HepG2 (cell line): ENCODE measurements around the gene ITGB1. TPM values are rescaled to one million over a fixed set of nuclear protein-coding genes. Genes with fewer than 3 reads are reported as not detected.

Experiments used
- ATAC-seq: fragments of 200-7000 bp; cut with Tn5 transposase; 3 replicates; pipeline ENCODE4 v1.9.1; 2020; ENCODE audit warnings: mild to moderate bottlenecking, moderate library complexity
- BruUV-seq: library from RNA; stranded (reverse); fragments of 400-500 nt; replicated peaks from 2 replicates; lab custom pipeline; 2021; lab: Mats Ljungman, UMichigan
- CTCF ChIA-PET: fragments of 300-600 bp; formaldehyde crosslinking; extraction: SDS; loops from one replicate; lab custom pipeline; 2021; ENCODE audit warnings: low total read pairs, inconsistent platforms, low intra/inter-chr PET ratio; lab: Yijun Ruan, JAX
- POLR2A ChIA-PET: fragments of 350-600 bp; sonication (Branson Sonifier 250); formaldehyde crosslinking; loops from one replicate; lab custom pipeline; 2020; ENCODE audit warnings: antibody characterized with exemption, inconsistent platforms; lab: Yijun Ruan, JAX
- DNase-seq: peaks from one replicate; pipeline ENCODE4 v3.0.0-alpha.2; 2015; ENCODE audit warnings: low spot score
- FAIRE-seq: peaks from 3 replicates; lab custom pipeline; 2011; peaks lifted over from hg19 to GRCh38; lab: Jason Lieb, UNC
- H2AFZ ChIP-seq: one replicate; pipeline ENCODE4 v1.6.1; 2011; ENCODE audit warnings: low read length, inconsistent platforms
- H3K27ac ChIP-seq: fragments of 300-600 bp; 3 replicates; pipeline ENCODE4 v1.8.0; 2011; ENCODE audit warnings: mixed run types, mild to moderate bottlenecking, mixed read lengths, low read length, inconsistent platforms; ENCODE audit not compliant: insufficient read depth; ENCODE audit errors: extremely low read length
- H3K27me3 ChIP-seq, 2 experiments: fragments of 200-600 bp in 1 of 2; 2 replicates in 1 of 2; 3 replicates in 1 of 2; pipeline versions ENCODE4 v1.6.0 to v1.8.0; 2011; ENCODE audit warnings: low read length in 2 of 2, mild to moderate bottlenecking in 2 of 2, moderate library complexity in 2 of 2, inconsistent platforms in 1 of 2; ENCODE audit not compliant: insufficient read depth in 2 of 2, control insufficient read depth in 1 of 2
- H3K36me3 ChIP-seq, 2 experiments: fragments of 200-600 bp in 1 of 2; replicated peaks in 1 of 2; 2 replicates in 1 of 2; 3 replicates in 1 of 2; pipeline versions ENCODE4 v1.5.1 to v1.8.0; 2011; ENCODE audit warnings: low read length in 2 of 2, inconsistent platforms in 1 of 2; ENCODE audit not compliant: insufficient read depth in 2 of 2, control insufficient read depth in 1 of 2
- H3K4me1 ChIP-seq: 2 replicates; pipeline ENCODE4 v1.5.1; 2012; ENCODE audit warnings: low read length, inconsistent platforms; ENCODE audit not compliant: insufficient read depth
- H3K4me2 ChIP-seq: 2 replicates; pipeline ENCODE4 v1.6.0; 2011; ENCODE audit warnings: low read depth, low read length, inconsistent platforms
- H3K4me3 ChIP-seq, 3 experiments: fragments of 200-600 bp in 1 of 3; sonication (generic), shearing (Covaris generic) in 1 of 3; replicated peaks in 1 of 3; 2 replicates each; pipeline ENCODE4 v1.5.1; 2011 to 2016; ENCODE audit warnings: low read length in 3 of 3, inconsistent platforms in 2 of 3, low read depth in 2 of 3, mild to moderate bottlenecking in 2 of 3, control low read depth in 1 of 3, mixed read lengths in 1 of 3; ENCODE audit not compliant: insufficient read depth in 1 of 3
- H3K79me2 ChIP-seq: one replicate; pipeline ENCODE4 v1.6.1; 2011; ENCODE audit warnings: low read length, inconsistent platforms; ENCODE audit not compliant: insufficient read depth
- H3K9ac ChIP-seq: 2 replicates; pipeline ENCODE4 v1.6.0; 2011; ENCODE audit warnings: mild to moderate bottlenecking, low read depth, low read length, inconsistent platforms; ENCODE audit not compliant: insufficient read depth
- H3K9me3 ChIP-seq: 2 replicates; pipeline ENCODE4 v1.5.1; 2012; ENCODE audit warnings: mild to moderate bottlenecking, low read length
- H4K20me1 ChIP-seq: 2 replicates; pipeline ENCODE4 v1.6.0; 2011; ENCODE audit warnings: inconsistent platforms, mild to moderate bottlenecking, low read length, moderate library complexity; ENCODE audit not compliant: insufficient read depth
- FOXA1 ChIP-seq, 2 experiments: fragments of 450-650 bp in 1 of 2; sonication (generic) in 1 of 2; formaldehyde crosslinking in 1 of 2; IDR thresholded peaks; 2 replicates each; pipeline versions ENCODE4 v1.4.0 to v1.6.1; 2016 to 2020; ENCODE audit warnings: missing genetic modification reagents in 1 of 2
- FOXA3 ChIP-seq: IDR thresholded peaks from 2 replicates; pipeline ENCODE4 v1.6.1; 2016; ENCODE audit warnings: missing genetic modification reagents, missing compliant biosample characterization
- FOXP1 ChIP-seq, 2 experiments: fragments of 450-650 bp in 1 of 2; IDR thresholded peaks; 2 replicates each; pipeline ENCODE4 v1.6.1; 2017 to 2018; ENCODE audit warnings: antibody characterized with exemption in 1 of 2
- ZNF331 ChIP-seq: sonication (generic); formaldehyde crosslinking; IDR thresholded peaks from 2 replicates; pipeline ENCODE4 v1.4.0; 2020; ENCODE audit warnings: missing genetic modification reagents
- ZNF335 ChIP-seq: sonication (generic); formaldehyde crosslinking; IDR thresholded peaks from 2 replicates; pipeline ENCODE4 v1.4.0; 2020; ENCODE audit warnings: missing genetic modification reagents
- ZNF430 ChIP-seq: sonication (generic); formaldehyde crosslinking; IDR thresholded peaks from 2 replicates; pipeline ENCODE4 v1.9.0; 2021; ENCODE audit warnings: mild to moderate bottlenecking, missing genetic modification reagents
- WGBS: methylation state at CpG from one replicate; pipeline ENCODE4 v1.1.6; 2017; ENCODE audit warnings: low lambda C conversion rate; 5-methylcytosine and 5-hydroxymethylcytosine counted together
- in situ Hi-C: cut with HindIII; loops from 2 replicates; pipeline ENCODE4 v1.10.0; 2017; ENCODE audit warnings: low pct_unique_long_range_greater_than_20kb; ENCODE audit not compliant: extremely low pct_ligation_motif_present
- intact Hi-C: fragments of 100-400 bp; cut with micrococcal nuclease; formaldehyde crosslinking; loops from one replicate; pipeline ENCODE4 v1.10.0; 2022; ENCODE audit not compliant: unreplicated experiment
- polyA plus RNA-seq, 8 experiments: library from polyadenylated mRNA; depleted of rRNA in 3 of 8; stranded (reverse) in 7 of 8; unstranded in 1 of 8; fragments of >200 nt; fragmentation: Illumina TruSeq in 4 of 8; extraction: Trizol in 4 of 8; gene quantifications; 2 replicates each; pipeline versions ENCODE4 v1.2.1 to v1.2.3, GENCODE V29; 2011 to 2016; ENCODE audit warnings: low read depth in 4 of 8, missing spikeins in 1 of 8, mixed read lengths in 1 of 8; ENCODE audit not compliant: insufficient read depth in 1 of 8
- total RNA-seq, 5 experiments: library from RNA; depleted of rRNA; stranded (reverse); fragments of >200 nt; fragmentation: Illumina TruSeq; extraction: Trizol; gene quantifications; 2 replicates each; pipeline ENCODE4 v1.2.3, GENCODE V29; 2016; ENCODE audit warnings: low read depth in 1 of 5
- TF ChIP-seq, protein P1 (sequence below): sonication (generic); formaldehyde crosslinking; IDR thresholded peaks from 2 replicates; pipeline ENCODE4 v1.4.0; 2020; ENCODE audit warnings: missing genetic modification reagents
- TF ChIP-seq, protein P2 (sequence below): sonication (generic); formaldehyde crosslinking; IDR thresholded peaks from 2 replicates; pipeline ENCODE4 v1.4.0; 2020; ENCODE audit warnings: missing genetic modification reagents
- TF ChIP-seq, protein P3 (sequence below): sonication (generic); formaldehyde crosslinking; IDR thresholded peaks from 2 replicates; pipeline ENCODE4 v1.8.1; 2023; ENCODE audit warnings: mild to moderate bottlenecking, missing genetic modification reagents
- TF ChIP-seq, protein P4 (sequence below): sonication (generic); formaldehyde crosslinking; IDR thresholded peaks from 2 replicates; pipeline ENCODE4; 2020; ENCODE audit warnings: missing genetic modification reagents, mild to moderate bottlenecking, borderline replicate concordance

Gene ITGB1
- total and polyA plus RNA-seq, 2 of the 13 experiments (the other 11 are each of a cell fraction or from before 2014, with no cell fraction given), result 190 to 204 TPM

DNA sequence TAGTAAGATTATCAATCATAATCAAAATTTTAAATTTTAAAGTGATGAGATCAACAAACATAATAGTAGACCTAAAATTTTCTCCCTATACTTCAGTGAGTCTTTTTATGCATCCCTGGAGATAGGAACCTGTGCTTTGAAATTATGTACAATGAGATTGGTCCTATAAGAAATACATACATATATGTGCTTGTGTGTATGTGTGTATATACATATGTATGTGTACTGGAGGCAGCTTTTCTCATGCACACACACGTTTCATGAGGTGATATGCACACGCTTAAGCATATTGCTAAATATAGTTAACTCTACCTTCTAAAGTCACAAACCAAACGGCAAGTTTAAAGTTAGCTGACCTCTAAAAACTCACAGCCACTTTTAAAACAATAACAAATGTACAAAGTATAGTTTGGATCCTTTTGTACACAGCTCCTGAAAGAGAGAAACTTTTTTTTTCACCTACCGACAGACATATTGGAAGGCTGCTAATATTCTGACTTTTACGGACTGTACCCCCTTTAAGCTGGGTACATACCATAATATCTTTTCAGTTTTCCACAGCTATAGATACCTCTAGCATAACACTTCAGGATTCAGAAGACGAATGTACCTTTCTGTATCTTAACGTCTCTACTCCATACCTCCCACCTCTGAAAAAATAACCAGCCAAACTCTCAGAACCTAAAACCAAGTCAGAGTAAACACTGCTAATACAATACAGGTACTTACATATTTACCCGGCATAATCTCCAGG, 3.3 kb downstream of the ITGB1 start:
- no peak for ATAC-seq
- H3K9ac ChIP-seq, result peak overlapping the region; percentile 99; the same call in 1 of the 2 replicates

More for the DNA sequence above, 3.3 kb downstream of the ITGB1 start:
- CTCF ChIA-PET, result no interaction called here
- TF ChIP-seq, protein P1, sequence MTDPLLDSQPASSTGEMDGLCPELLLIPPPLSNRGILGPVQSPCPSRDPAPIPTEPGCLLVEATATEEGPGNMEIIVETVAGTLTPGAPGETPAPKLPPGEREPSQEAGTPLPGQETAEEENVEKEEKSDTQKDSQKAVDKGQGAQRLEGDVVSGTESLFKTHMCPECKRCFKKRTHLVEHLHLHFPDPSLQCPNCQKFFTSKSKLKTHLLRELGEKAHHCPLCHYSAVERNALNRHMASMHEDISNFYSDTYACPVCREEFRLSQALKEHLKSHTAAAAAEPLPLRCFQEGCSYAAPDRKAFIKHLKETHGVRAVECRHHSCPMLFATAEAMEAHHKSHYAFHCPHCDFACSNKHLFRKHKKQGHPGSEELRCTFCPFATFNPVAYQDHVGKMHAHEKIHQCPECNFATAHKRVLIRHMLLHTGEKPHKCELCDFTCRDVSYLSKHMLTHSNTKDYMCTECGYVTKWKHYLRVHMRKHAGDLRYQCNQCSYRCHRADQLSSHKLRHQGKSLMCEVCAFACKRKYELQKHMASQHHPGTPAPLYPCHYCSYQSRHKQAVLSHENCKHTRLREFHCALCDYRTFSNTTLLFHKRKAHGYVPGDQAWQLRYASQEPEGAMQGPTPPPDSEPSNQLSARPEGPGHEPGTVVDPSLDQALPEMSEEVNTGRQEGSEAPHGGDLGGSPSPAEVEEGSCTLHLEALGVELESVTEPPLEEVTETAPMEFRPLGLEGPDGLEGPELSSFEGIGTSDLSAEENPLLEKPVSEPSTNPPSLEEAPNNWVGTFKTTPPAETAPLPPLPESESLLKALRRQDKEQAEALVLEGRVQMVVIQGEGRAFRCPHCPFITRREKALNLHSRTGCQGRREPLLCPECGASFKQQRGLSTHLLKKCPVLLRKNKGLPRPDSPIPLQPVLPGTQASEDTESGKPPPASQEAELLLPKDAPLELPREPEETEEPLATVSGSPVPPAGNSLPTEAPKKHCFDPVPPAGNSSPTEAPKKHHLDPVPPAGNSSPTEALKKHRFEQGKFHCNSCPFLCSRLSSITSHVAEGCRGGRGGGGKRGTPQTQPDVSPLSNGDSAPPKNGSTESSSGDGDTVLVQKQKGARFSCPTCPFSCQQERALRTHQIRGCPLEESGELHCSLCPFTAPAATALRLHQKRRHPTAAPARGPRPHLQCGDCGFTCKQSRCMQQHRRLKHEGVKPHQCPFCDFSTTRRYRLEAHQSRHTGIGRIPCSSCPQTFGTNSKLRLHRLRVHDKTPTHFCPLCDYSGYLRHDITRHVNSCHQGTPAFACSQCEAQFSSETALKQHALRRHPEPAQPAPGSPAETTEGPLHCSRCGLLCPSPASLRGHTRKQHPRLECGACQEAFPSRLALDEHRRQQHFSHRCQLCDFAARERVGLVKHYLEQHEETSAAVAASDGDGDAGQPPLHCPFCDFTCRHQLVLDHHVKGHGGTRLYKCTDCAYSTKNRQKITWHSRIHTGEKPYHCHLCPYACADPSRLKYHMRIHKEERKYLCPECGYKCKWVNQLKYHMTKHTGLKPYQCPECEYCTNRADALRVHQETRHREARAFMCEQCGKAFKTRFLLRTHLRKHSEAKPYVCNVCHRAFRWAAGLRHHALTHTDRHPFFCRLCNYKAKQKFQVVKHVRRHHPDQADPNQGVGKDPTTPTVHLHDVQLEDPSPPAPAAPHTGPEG (CRISPR knock-in tag), result 0 out of 2 replicates have a peak, but pooled peaks have one; percentile 64
- TF ChIP-seq, protein P2, sequence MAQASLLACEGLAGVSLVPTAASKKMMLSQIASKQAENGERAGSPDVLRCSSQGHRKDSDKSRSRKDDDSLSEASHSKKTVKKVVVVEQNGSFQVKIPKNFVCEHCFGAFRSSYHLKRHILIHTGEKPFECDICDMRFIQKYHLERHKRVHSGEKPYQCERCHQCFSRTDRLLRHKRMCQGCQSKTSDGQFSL (CRISPR knock-in tag), result no peak
- TF ChIP-seq, protein P3, sequence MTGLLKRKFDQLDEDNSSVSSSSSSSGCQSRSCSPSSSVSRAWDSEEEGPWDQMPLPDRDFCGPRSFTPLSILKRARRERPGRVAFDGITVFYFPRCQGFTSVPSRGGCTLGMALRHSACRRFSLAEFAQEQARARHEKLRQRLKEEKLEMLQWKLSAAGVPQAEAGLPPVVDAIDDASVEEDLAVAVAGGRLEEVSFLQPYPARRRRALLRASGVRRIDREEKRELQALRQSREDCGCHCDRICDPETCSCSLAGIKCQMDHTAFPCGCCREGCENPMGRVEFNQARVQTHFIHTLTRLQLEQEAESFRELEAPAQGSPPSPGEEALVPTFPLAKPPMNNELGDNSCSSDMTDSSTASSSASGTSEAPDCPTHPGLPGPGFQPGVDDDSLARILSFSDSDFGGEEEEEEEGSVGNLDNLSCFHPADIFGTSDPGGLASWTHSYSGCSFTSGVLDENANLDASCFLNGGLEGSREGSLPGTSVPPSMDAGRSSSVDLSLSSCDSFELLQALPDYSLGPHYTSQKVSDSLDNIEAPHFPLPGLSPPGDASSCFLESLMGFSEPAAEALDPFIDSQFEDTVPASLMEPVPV, result no peak
- TF ChIP-seq ZNF335 (CRISPR knock-in tag) (no peak), ZNF430 (CRISPR knock-in tag) (no peak), FOXA3 (peak; percentile 37; the same call in 1 of the 2 replicates), FOXA1 (IDR thresholded peaks at IDR 0.05) (no peak), FOXA1 (CRISPR knock-in tag; IDR thresholded peaks at IDR 0.05) (peak; percentile 51; the same call in 1 of the 2 replicates), FOXP1 (IDR thresholded peaks at IDR 0.05) (no peak), FOXP1 (CRISPR knock-in tag; IDR thresholded peaks at IDR 0.05) (peak; percentile 37; the same call in 1 of the 2 replicates), ZNF331 (CRISPR knock-in tag) (0 out of 2 replicates have a peak, but pooled peaks have one; percentile 21)
- TF ChIP-seq, protein P4, sequence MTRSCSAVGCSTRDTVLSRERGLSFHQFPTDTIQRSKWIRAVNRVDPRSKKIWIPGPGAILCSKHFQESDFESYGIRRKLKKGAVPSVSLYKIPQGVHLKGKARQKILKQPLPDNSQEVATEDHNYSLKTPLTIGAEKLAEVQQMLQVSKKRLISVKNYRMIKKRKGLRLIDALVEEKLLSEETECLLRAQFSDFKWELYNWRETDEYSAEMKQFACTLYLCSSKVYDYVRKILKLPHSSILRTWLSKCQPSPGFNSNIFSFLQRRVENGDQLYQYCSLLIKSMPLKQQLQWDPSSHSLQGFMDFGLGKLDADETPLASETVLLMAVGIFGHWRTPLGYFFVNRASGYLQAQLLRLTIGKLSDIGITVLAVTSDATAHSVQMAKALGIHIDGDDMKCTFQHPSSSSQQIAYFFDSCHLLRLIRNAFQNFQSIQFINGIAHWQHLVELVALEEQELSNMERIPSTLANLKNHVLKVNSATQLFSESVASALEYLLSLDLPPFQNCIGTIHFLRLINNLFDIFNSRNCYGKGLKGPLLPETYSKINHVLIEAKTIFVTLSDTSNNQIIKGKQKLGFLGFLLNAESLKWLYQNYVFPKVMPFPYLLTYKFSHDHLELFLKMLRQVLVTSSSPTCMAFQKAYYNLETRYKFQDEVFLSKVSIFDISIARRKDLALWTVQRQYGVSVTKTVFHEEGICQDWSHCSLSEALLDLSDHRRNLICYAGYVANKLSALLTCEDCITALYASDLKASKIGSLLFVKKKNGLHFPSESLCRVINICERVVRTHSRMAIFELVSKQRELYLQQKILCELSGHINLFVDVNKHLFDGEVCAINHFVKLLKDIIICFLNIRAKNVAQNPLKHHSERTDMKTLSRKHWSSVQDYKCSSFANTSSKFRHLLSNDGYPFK, result no peak
- intact Hi-C loops (loop anchor here (10.0 kb wide), 1 partner anchor 50 kb away; no protein-coding TSS in a partner anchor), in situ Hi-C loops (loop anchor here (5.0 kb wide), 1 partner anchor 53 kb away; no protein-coding TSS in a partner anchor)
- FAIRE-seq (no peak), DNase-seq (peak; percentile 15)
- no peak overlapping the region for H2AFZ ChIP-seq
- peak overlapping the region; percentile 19 for H3K27ac ChIP-seq
- no peaks in the 10 kb centered on the region for H3K9me3 ChIP-seq
- H3K36me3 ChIP-seq, result peaks cover 2 to 5% of the 10 kb centered on the region in 2 experiments; a peak in 1 of 5 replicates
- 38% methylated on average over 8 of the region's 8 CpGs for WGBS
- H4K20me1 ChIP-seq, result peaks cover 61% of the 10 kb centered on the region
- POLR2A ChIA-PET, result interaction anchor here (1.5 to 4.3 kb wide), 3 partner anchors 10 to 31 kb away, joined by 4 to 38 read pairs (median 18); no protein-coding TSS in a partner anchor
- H3K79me2 ChIP-seq, result peaks cover 95% of the 10 kb centered on the region
- no peaks in the 10 kb centered on the region; a peak in 1 of 5 replicates for H3K27me3 ChIP-seq
- peak overlapping the region; percentile 70 for H3K4me2 ChIP-seq
- no TSS peak for BruUV-seq
- H3K4me1 ChIP-seq, result peaks cover 70% of the 10 kb centered on the region
- H3K4me3 ChIP-seq, result peak overlapping the region; percentile 91 to 95 (median 95); a peak in 5 of 6 replicates
